ENCODE results near the gene RIIAD1. TPM values are rescaled to one million over a fixed set of nuclear protein-coding genes. Genes with fewer than 3 reads are reported as not detected.

RIIAD1 gene
- polyA plus RNA-seq, 2 donors: not detected

GRCh38 chr1:151776665-151777062 lies 55.3 kb downstream of the RIIAD1 start:
- H3K27me3 ChIP-seq (ENCODE audit: control insufficient read depth in 1 of 2, insufficient read depth in 2 of 2, low read length in 2 of 2): no peaks in the 10 kb centered on the region
- no peaks in the 10 kb centered on the region for H3K4me1 ChIP-seq (ENCODE audit: control insufficient read depth in 2 of 2, insufficient read depth in 2 of 2, low read length in 1 of 2)
- no peak overlapping the region for H3K27ac ChIP-seq (ENCODE audit: low read depth in 2 of 2, low read length in 1 of 2)
- no peak overlapping the region for H3K4me3 ChIP-seq (ENCODE audit: low read depth in 1 of 2, low read length in 2 of 2)
- 84 to 94% methylated on average over 3 of the region's 3 CpGs for WGBS, 2 donors
- no peaks in the 10 kb centered on the region for H3K9me3 ChIP-seq (ENCODE audit: control insufficient read depth in 2 of 2, insufficient read depth in 1 of 2, low read depth in 1 of 2, low read length in 1 of 2)
- H3K36me3 ChIP-seq (ENCODE audit: control insufficient read depth in 2 of 2, insufficient read depth in 2 of 2, low read length in 1 of 2): peaks cover 0 to 2% of the 10 kb centered on the region in 2 donors

GRCh38 chr1:151777317-151777716 lies 56.0 kb downstream of the RIIAD1 start:
- 79 to 96% methylated on average over 4 of the region's 4 CpGs for WGBS, 2 donors
- no peaks in the 10 kb centered on the region for H3K27me3 ChIP-seq (ENCODE audit: control insufficient read depth in 1 of 2, insufficient read depth in 2 of 2, low read length in 2 of 2)
- no peak overlapping the region for H3K4me3 ChIP-seq (ENCODE audit: low read depth in 1 of 2, low read length in 2 of 2)
- peaks cover 0 to 2% of the 10 kb centered on the region in 2 donors for H3K36me3 ChIP-seq (ENCODE audit: control insufficient read depth in 2 of 2, insufficient read depth in 2 of 2, low read length in 1 of 2)
- H3K27ac ChIP-seq (ENCODE audit: low read depth in 2 of 2, low read length in 1 of 2): no peak overlapping the region
- H3K9me3 ChIP-seq (ENCODE audit: control insufficient read depth in 2 of 2, insufficient read depth in 1 of 2, low read depth in 1 of 2, low read length in 1 of 2): no peaks in the 10 kb centered on the region
- no peaks in the 10 kb centered on the region for H3K4me1 ChIP-seq (ENCODE audit: control insufficient read depth in 2 of 2, insufficient read depth in 2 of 2, low read length in 1 of 2)

Other genes starting within 250 kb of the RIIAD1 start
- gene CGN, start 210.1 kb upstream of the RIIAD1 start, polyA plus RNA-seq: 10 to 100 TPM; 10.5 to 13.7 TPM
- gene TUFT1, start 181.2 kb upstream of the RIIAD1 start, polyA plus RNA-seq: 10 to 100 TPM; 28.6 to 33.5 TPM
- 1 to 10 TPM; 3.9 to 5.1 TPM for gene SNX27, start 109.5 kb upstream of the RIIAD1 start, polyA plus RNA-seq
- gene CELF3, start 4.7 kb upstream of the RIIAD1 start, polyA plus RNA-seq: under 1 TPM; 0.04 to 0.05 TPM
- gene MRPL9, start 42.0 kb downstream of the RIIAD1 start, polyA plus RNA-seq: 10 to 100 TPM; 49.9 to 53.9 TPM
- gene TDRKH, start 69.0 kb downstream of the RIIAD1 start, polyA plus RNA-seq: 1 to 10 TPM; 1.1 to 1.5 TPM
- under 1 TPM in 1 of 2 donors, not detected in 1; 0.08 TPM for gene LINGO4, start 83.9 kb downstream of the RIIAD1 start, polyA plus RNA-seq
- 1 to 10 TPM; 1.5 to 3.4 TPM for gene RORC, start 110.3 kb downstream of the RIIAD1 start, polyA plus RNA-seq
- under 1 TPM; 0.12 to 0.19 TPM for gene C2CD4D, start 118.3 kb downstream of the RIIAD1 start, polyA plus RNA-seq
- 1 to 10 TPM; 1.5 to 1.7 TPM for gene THEM5, start 132.2 kb downstream of the RIIAD1 start, polyA plus RNA-seq
- 1 to 10 TPM; 5.5 to 7.2 TPM for gene THEM4, start 188.0 kb downstream of the RIIAD1 start, polyA plus RNA-seq

Measured in esophagus (tissue), 2 donors.